ENCODE data around the gene SORBS2.

GRCh38 chr4:185801471-185801870 lies 10.5 kb downstream of the SORBS2 start:
- TF ChIP-seq CTCF (IDR thresholded peaks at IDR 0.05) = no peak
- TF ChIP-seq TCF7L2 (IDR thresholded peaks at IDR 0.05; ENCODE audit: low read depth, low read length) = no peak
- TF ChIP-seq REST (IDR thresholded peaks at IDR 0.05; ENCODE audit: insufficient read depth in 1 of 2, low read depth in 2 of 2, low read length in 1 of 2) = no peak
